Measurements from ENCODE around the gene KLHL1. TPM values are rescaled to one million over a fixed set of nuclear protein-coding genes. Genes with fewer than 3 reads are reported as not detected.

Gene KLHL1
- total RNA-seq, 1 experiment from 2014 or later, result not detected

DNA sequence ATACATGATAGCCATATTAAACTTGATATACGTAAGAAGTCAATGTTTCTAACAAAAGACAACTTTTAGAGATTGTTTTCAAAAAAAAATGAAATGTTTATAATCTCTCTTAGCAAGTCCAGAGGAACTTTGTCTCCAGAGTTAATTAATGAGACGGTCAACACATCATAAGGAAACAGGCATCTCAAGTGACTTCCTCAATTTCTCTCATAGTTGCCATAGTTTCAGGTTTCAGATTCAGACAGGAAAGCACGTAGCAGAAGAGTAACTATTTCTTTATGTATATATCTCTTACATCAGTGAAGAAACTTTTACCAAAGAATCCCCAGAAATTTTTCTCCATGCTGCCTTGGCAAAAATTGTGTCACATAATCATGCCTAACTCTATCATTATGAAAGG, 160.2 kb downstream of the KLHL1 start:
- no peak for TF ChIP-seq POLR2AphosphoS5 (IDR thresholded peaks at IDR 0.05; ENCODE audit: low read depth, low read length)
- TF ChIP-seq, protein P1, sequence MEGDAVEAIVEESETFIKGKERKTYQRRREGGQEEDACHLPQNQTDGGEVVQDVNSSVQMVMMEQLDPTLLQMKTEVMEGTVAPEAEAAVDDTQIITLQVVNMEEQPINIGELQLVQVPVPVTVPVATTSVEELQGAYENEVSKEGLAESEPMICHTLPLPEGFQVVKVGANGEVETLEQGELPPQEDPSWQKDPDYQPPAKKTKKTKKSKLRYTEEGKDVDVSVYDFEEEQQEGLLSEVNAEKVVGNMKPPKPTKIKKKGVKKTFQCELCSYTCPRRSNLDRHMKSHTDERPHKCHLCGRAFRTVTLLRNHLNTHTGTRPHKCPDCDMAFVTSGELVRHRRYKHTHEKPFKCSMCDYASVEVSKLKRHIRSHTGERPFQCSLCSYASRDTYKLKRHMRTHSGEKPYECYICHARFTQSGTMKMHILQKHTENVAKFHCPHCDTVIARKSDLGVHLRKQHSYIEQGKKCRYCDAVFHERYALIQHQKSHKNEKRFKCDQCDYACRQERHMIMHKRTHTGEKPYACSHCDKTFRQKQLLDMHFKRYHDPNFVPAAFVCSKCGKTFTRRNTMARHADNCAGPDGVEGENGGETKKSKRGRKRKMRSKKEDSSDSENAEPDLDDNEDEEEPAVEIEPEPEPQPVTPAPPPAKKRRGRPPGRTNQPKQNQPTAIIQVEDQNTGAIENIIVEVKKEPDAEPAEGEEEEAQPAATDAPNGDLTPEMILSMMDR (IDR thresholded peaks at IDR 0.05), result no peak
- no peak overlapping the region for H3K27ac ChIP-seq (ENCODE audit: low read length)
- no peaks in the 10 kb centered on the region for H3K9me3 ChIP-seq (ENCODE audit: control insufficient read depth, insufficient read depth, low read depth, low read length)
- no peaks in the 10 kb centered on the region for H3K4me1 ChIP-seq (ENCODE audit: control insufficient read depth, insufficient read depth, low read length)
- no peak for ATAC-seq
- H3K4me3 ChIP-seq (ENCODE audit: low read depth in 2 of 2, low read length in 2 of 2), result no peak overlapping the region
- H3K36me3 ChIP-seq (ENCODE audit: control insufficient read depth, insufficient read depth, low read length), result no peaks in the 10 kb centered on the region
- intact Hi-C loops (cut with micrococcal nuclease; ENCODE audit: unreplicated experiment), result no loop called here
- DNase-seq (ENCODE audit: low read depth, low spot score), result no peak
- ChIA-PET POLR2A (no interaction called here), CTCF (no interaction called here)
- in situ Hi-C loops (cut with HindIII; ENCODE audit: low pct_unique_long_range_greater_than_20kb, low sequenced_read_pairs), result no loop called here
- no TSS peak for BruUV-seq (replicated peaks)
- H3K27me3 ChIP-seq (ENCODE audit: control insufficient read depth, insufficient read depth, low read length), result no peaks in the 10 kb centered on the region

DNA sequence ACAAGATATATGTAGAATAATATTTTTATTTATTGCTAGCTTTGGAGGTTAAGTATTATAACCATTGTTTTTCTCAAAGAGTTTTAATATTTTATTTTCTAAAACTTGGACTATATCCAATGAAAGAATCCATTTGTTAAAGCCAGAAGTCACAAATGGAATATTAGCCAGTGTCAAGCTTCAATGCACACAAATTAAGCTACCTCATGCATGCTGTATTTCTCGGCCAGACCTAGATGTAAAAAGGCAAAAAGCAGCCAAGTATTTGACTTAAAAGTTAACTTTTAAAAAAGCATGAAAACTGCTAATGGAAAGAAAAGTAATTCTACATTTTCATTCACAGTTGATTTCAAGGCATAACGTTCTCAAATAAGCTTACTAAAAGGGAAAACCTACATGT, 160.7 kb downstream of the KLHL1 start:
- Histone ChIP-seq H3K27ac (ENCODE audit: low read length) (no peak overlapping the region), H3K27me3 (ENCODE audit: control insufficient read depth, insufficient read depth, low read length) (no peaks in the 10 kb centered on the region), H3K4me3 (ENCODE audit: low read depth in 2 of 2, low read length in 2 of 2) (no peak overlapping the region), H3K4me1 (ENCODE audit: control insufficient read depth, insufficient read depth, low read length) (no peaks in the 10 kb centered on the region), H3K9me3 (ENCODE audit: control insufficient read depth, insufficient read depth, low read depth, low read length) (no peaks in the 10 kb centered on the region), H3K36me3 (ENCODE audit: control insufficient read depth, insufficient read depth, low read length) (no peaks in the 10 kb centered on the region)
- no peak for DNase-seq (ENCODE audit: low read depth, low spot score)
- ATAC-seq, result no peak
- no peak for TF ChIP-seq TCF7L2 (IDR thresholded peaks at IDR 0.05; ENCODE audit: low read depth, low read length)
- TF ChIP-seq SIN3A (IDR thresholded peaks at IDR 0.05; ENCODE audit: borderline replicate concordance, insufficient read depth, low read depth, low read length), result no peak
- TF ChIP-seq, protein P2, sequence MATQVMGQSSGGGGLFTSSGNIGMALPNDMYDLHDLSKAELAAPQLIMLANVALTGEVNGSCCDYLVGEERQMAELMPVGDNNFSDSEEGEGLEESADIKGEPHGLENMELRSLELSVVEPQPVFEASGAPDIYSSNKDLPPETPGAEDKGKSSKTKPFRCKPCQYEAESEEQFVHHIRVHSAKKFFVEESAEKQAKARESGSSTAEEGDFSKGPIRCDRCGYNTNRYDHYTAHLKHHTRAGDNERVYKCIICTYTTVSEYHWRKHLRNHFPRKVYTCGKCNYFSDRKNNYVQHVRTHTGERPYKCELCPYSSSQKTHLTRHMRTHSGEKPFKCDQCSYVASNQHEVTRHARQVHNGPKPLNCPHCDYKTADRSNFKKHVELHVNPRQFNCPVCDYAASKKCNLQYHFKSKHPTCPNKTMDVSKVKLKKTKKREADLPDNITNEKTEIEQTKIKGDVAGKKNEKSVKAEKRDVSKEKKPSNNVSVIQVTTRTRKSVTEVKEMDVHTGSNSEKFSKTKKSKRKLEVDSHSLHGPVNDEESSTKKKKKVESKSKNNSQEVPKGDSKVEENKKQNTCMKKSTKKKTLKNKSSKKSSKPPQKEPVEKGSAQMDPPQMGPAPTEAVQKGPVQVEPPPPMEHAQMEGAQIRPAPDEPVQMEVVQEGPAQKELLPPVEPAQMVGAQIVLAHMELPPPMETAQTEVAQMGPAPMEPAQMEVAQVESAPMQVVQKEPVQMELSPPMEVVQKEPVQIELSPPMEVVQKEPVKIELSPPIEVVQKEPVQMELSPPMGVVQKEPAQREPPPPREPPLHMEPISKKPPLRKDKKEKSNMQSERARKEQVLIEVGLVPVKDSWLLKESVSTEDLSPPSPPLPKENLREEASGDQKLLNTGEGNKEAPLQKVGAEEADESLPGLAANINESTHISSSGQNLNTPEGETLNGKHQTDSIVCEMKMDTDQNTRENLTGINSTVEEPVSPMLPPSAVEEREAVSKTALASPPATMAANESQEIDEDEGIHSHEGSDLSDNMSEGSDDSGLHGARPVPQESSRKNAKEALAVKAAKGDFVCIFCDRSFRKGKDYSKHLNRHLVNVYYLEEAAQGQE (IDR thresholded peaks at IDR 0.05; ENCODE audit: insufficient read depth in 1 of 2, low read depth in 2 of 2, low read length in 1 of 2), result no peak
- TF ChIP-seq, protein P1 (IDR thresholded peaks at IDR 0.05), result no peak
- no peak for TF ChIP-seq POLR2AphosphoS5 (IDR thresholded peaks at IDR 0.05; ENCODE audit: low read depth, low read length)
- intact Hi-C loops (cut with micrococcal nuclease; ENCODE audit: unreplicated experiment), result no loop called here
- CTCF ChIA-PET, result no interaction called here
- BruUV-seq (replicated peaks), result no TSS peak
- POLR2A ChIA-PET, result no interaction called here
- in situ Hi-C loops (cut with HindIII; ENCODE audit: low pct_unique_long_range_greater_than_20kb, low sequenced_read_pairs), result no loop called here

DNA sequence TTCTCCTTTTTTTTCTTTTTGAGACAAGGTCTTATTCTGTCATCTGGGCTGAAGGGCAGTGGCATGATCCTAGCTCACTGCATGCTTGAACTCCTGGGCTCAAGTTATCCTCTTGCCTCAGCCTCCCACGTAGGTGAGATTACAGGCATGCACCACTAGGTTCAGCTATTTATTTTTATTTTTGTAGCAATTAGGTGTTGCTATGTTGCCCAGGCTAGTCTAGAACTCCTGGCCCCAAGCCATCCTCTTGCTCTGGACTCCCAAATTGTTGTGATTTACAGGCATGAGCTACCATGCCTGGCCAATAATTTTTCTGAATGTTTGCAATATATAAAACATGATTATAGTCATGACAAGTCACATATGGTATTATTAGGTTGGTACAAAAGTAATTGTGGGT, 161.7 kb downstream of the KLHL1 start:
- Histone ChIP-seq H3K36me3 (ENCODE audit: control insufficient read depth, insufficient read depth, low read length) (no peaks in the 10 kb centered on the region), H3K4me3 (ENCODE audit: low read depth in 2 of 2, low read length in 2 of 2) (no peak overlapping the region), H3K27ac (ENCODE audit: low read length) (no peak overlapping the region), H3K27me3 (ENCODE audit: control insufficient read depth, insufficient read depth, low read length) (no peaks in the 10 kb centered on the region), H3K9me3 (ENCODE audit: control insufficient read depth, insufficient read depth, low read depth, low read length) (no peaks in the 10 kb centered on the region), H3K4me1 (ENCODE audit: control insufficient read depth, insufficient read depth, low read length) (no peaks in the 10 kb centered on the region)
- intact Hi-C loops (cut with micrococcal nuclease; ENCODE audit: unreplicated experiment), result no loop called here
- ChIA-PET POLR2A (no interaction called here), CTCF (no interaction called here)
- no TSS peak for BruUV-seq (replicated peaks)
- ATAC-seq, result no peak
- in situ Hi-C loops (cut with HindIII; ENCODE audit: low pct_unique_long_range_greater_than_20kb, low sequenced_read_pairs), result no loop called here
- TF ChIP-seq, protein P1 (IDR thresholded peaks at IDR 0.05), result no peak
- TF ChIP-seq, protein P2 (IDR thresholded peaks at IDR 0.05; ENCODE audit: insufficient read depth in 1 of 2, low read depth in 2 of 2, low read length in 1 of 2), result no peak
- TF ChIP-seq POLR2AphosphoS5 (IDR thresholded peaks at IDR 0.05; ENCODE audit: low read depth, low read length) (no peak), SIN3A (IDR thresholded peaks at IDR 0.05; ENCODE audit: borderline replicate concordance, insufficient read depth, low read depth, low read length) (no peak), TCF7L2 (IDR thresholded peaks at IDR 0.05; ENCODE audit: low read depth, low read length) (no peak)
- no peak for DNase-seq (ENCODE audit: low read depth, low spot score)

All from Panc1 (cell line).